ENCODE measurements around the gene RMI2.
"Not testable (repeated sequence)": the region's sequence is repeated elsewhere in the genome, so short reads cannot be mapped to it uniquely, and the experiment has no call there.

RMI2 gene

GRCh38 chr16:11354733-11355574 is 9.7 kb downstream of the RMI2 start:
- DNase-seq (ENCODE audit: low read depth): peak; percentile 51

- no peak for DNase-seq (ENCODE audit: low read depth)
Observed at GRCh38 chr16:11355862-11356261, 10.6 kb downstream of the RMI2 start.

GRCh38 chr16:11356573-11357331 is 11.5 kb downstream of the RMI2 start:
- peak; percentile 34 for DNase-seq (ENCODE audit: low read depth)

GRCh38 chr16:11358531-11358930 is 13.3 kb downstream of the RMI2 start:
- DNase-seq (ENCODE audit: low read depth): no peak

GRCh38 chr16:11359370-11359769 is 14.1 kb downstream of the RMI2 start:
- no peak for DNase-seq (ENCODE audit: low read depth)

- no peak for DNase-seq (ENCODE audit: low read depth)
Observed at GRCh38 chr16:11360641-11361373, 15.5 kb downstream of the RMI2 start.

- no peak for DNase-seq (ENCODE audit: low read depth)
Observed at GRCh38 chr16:11361701-11362451, 16.6 kb downstream of the RMI2 start.

GRCh38 chr16:11363927-11364258 is 18.6 kb downstream of the RMI2 start:
- no peak for DNase-seq (ENCODE audit: low read depth)

GRCh38 chr16:11367483-11367906 is 22.2 kb downstream of the RMI2 start:
- DNase-seq (ENCODE audit: low read depth): no peak

- no peak for DNase-seq (ENCODE audit: low read depth)
Observed at GRCh38 chr16:11370084-11370931, 25.0 kb downstream of the RMI2 start.

GRCh38 chr16:11370932-11371279 is 25.6 kb downstream of the RMI2 start:
- DNase-seq (ENCODE audit: low read depth): not testable (repeated sequence)

- DNase-seq (ENCODE audit: low read depth): no peak
Observed at GRCh38 chr16:11372073-11372828, 27.0 kb downstream of the RMI2 start.

- DNase-seq (ENCODE audit: low read depth): no peak
Observed at GRCh38 chr16:11372829-11373306, 27.6 kb downstream of the RMI2 start.

- no peak for DNase-seq (ENCODE audit: low read depth)
Observed at GRCh38 chr16:11374255-11374654, 29.0 kb downstream of the RMI2 start.

GRCh38 chr16:11377154-11377553 is 31.9 kb downstream of the RMI2 start:
- no peak for DNase-seq (ENCODE audit: low read depth)

- DNase-seq (ENCODE audit: low read depth): not testable (repeated sequence)
Observed at GRCh38 chr16:11378951-11379350, 33.7 kb downstream of the RMI2 start.

- DNase-seq (ENCODE audit: low read depth): no peak
Observed at GRCh38 chr16:11379420-11379819, 34.2 kb downstream of the RMI2 start.

- no peak for DNase-seq (ENCODE audit: low read depth)
Observed at GRCh38 chr16:11380836-11381235, 35.6 kb downstream of the RMI2 start.

GRCh38 chr16:11383481-11384183 is 38.4 kb downstream of the RMI2 start:
- DNase-seq (ENCODE audit: low read depth): no peak
